GM23248 (cell line): Measurements from ENCODE around the gene EFEMP2.

Experiments
- EZH2 ChIP-seq: fragments of 200-600 bp; sonication (generic); IDR thresholded peaks from 2 replicates; pipeline ENCODE4 v1.6.1; 2018; ENCODE audit warnings: antibody characterized with exemption, mild to moderate bottlenecking; ENCODE audit not compliant: insufficient read depth, poor library complexity, severe bottlenecking
- EZH2phosphoT487 ChIP-seq: fragments of 200-600 bp; sonication (generic); IDR thresholded peaks from 2 replicates; pipeline ENCODE4 v1.6.1; 2018; ENCODE audit warnings: antibody characterized with exemption, moderate library complexity, mild to moderate bottlenecking, low read depth; ENCODE audit not compliant: insufficient read depth

DNA sequence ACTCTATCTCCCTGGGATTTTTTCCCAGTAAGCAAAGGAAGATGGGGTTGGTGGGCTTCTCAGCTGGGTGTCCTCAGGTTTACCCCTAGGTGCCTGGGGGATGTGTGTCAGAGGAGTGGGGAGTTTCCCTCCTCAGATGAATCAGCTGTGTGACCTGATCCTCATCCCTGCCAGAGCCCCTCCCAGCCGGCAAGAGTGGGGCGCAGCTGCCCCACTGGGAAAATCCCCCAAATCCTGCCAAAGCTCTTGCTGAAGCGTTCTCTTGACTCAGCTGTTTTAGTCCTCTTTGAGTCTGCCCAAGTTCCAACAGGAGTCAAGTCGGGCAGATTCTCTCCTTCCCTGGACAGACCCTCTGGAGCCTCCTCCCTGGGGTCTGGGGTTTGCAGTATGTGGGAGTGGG, 40.2 kb upstream of the EFEMP2 start:
- TF ChIP-seq EZH2 (no peak), EZH2phosphoT487 (no peak)
